GM10266 (cell line): ENCODE results near the gene TNK2.

Experiments used
- DNase-seq: peaks from one replicate; pipeline ENCODE4 v3.0.0; 2012; ENCODE audit errors: extremely low spot score
- CTCF ChIP-seq: IDR thresholded peaks from 2 replicates; pipeline ENCODE4 v1.5.1; 2012; ENCODE audit warnings: mild to moderate bottlenecking, low read depth; ENCODE audit not compliant: control insufficient read depth, insufficient read depth; ENCODE audit errors: missing control alignments

Gene TNK2

DNA sequence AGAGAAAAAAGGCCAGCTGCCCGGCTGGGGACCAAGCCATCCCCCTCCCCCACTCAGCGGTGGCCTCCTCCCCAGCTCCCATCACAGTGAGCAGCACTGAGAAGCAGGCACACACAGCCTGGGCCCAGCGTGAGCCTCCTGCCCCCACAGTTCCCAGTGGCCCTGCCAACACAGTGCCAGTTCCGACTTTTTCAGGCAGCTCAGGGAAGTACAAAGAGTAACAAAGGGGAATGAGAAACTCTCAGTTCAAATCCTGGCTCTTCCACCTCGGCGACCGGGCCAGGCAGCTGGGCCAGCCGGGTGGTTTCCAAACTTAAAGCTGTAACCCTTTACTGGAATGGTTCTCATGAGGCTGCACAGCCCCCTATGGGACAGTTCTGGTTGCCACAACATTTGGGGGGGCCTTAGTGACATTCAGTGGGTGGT, 18.5 kb downstream of the TNK2 start:
- no peak for DNase-seq
- no peak for TF ChIP-seq CTCF

DNA sequence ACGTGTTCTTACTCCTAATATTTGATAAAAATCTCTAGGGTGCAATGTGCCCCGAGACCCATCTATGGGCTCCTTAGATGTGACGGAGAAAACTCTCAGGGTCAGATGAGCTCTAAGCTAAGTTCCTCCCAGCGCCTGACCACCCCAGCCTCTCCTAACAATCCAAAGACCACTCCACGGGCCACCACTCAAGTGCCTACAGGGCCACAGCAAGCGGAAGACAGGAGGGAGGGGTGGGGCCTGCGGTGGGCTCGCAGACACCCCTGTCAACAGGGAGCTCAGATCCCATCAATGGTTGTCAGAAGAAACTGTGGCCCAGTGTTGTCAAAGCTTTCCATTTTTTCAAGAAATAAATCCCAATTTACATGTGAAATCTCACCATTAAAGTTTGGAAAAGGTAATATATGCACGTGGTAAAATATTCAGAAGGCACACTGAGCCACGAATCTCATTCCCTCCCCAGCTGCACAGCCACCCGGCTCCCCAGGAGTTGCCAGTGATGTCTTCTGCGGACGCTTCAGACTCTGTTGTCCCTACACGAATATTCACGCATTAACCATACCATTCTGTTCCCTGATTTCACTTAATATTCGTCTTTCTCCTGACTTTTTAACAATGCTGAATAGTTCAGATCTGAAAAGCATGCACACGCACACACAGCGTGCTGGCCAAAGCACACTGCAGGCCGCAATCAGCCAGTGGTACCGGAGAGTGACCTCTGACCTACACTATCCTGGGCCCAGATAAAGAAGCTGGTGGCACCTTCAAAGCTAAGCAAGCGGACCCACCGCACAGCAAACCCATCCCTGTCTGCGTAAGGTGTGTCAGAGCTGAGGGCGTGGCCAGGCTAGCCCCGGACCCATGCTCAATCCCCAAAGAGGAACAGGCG, 19.1 kb downstream of the TNK2 start:
- no peak for DNase-seq
- no peak for TF ChIP-seq CTCF

- DNase-seq, result no peak
- no peak for TF ChIP-seq CTCF
These were observed 20.0 kb downstream of the TNK2 start for GRCh38 chr3:195888311-195888761.

DNA sequence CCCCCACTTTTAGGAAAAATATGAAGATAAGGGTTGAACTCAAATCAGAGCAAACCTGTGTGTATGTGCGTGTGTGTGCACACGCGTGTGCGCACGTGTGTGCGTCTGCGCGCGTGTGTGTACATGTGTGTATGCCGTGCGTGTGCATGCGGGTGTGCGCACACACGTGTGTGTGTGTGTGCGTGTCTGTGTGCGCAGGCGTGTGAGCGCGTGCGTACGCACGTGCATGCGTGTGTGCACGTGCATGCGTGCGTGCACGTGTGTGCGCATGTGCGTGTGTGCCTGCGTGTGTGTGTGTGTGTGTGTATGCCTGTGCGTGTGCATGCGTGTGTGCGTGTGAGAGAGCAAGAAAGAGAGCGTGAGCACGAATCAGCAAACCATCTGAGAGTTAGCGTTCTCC, 20.7 kb downstream of the TNK2 start:
- DNase-seq, result no peak
- TF ChIP-seq CTCF, result no peak

DNA sequence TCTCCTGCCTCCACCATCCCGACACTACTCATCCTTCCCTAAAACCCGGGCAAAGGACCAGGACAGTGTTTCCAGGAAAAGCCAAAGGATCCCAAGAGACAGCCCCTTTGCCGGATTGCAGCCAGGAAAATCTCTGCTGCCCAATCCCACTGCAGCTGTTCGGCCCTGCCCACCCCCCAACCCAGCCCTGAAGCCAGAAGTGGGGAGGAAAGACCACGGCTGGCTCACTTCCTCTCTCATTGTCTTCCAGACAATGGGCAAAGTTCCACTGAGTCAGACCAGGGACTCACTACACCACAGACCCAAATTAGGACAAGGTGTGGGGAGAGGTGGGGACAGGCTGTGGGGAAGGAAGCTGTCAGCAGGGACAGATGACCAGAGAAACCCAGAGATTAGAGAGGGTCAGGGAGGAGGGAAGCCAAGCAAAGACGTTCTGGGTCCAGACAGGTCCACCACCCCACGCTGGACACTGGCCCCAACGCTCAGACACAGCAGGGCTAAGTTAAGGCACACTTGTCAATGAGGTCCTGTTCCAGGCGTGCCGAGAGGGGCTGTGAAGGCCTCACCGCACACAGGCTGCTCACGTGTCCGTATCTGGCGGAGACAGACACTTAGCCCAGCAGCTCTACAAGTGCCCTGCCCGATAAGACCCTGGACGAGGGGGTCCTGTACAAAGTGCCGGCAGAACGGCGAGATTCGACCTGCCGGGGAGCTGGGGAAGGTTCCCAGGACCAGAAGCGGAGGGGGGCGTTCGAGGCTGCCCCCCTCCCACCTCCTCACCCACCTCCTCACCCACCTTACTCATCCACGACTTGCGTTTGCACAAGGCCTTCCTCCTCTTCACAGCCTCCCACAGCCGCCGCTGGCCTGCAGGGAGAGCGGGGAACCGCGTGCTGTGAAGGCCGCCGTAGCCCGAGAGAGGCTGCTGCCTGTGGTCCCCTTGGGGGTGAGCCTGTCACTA, 21.9 kb downstream of the TNK2 start:
- no peak for TF ChIP-seq CTCF
- no peak for DNase-seq

- no peak for DNase-seq
- TF ChIP-seq CTCF, result no peak
These were observed 23.1 kb downstream of the TNK2 start for GRCh38 chr3:195885036-195885891.
